Measurements from ENCODE around the gene NPAS3.

NPAS3 gene

DNA sequence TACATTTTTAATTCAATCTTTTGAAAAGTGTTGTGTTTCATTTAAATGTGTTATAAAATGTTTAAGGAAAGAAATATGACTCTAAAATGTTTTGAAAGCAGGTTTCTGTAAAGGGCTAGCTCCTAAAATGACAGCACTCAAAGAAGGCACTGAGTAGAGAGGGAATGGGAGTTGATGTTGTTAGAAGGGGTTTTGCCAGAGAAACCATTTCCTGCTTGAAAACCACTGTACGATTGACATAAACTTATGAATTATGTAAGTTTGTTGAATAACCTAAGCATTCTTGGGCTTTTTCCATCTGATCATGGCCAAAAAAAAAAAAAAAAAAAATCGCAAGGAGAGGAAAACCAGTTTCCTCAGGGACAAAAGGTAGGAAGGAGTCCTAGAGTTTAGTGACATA lies 778.2 kb downstream of the NPAS3 start:
- H3K9me3 Mint-ChIP-seq = peaks cover 5% of the 10 kb centered on the region
- no peaks in the 10 kb centered on the region for H3K27me3 Mint-ChIP-seq
- no peaks in the 10 kb centered on the region for H3K4me1 Mint-ChIP-seq
- no peak overlapping the region for H3K4me3 Mint-ChIP-seq
- DNase-seq (ENCODE audit: low spot score in 2 of 2) (no peak), ATAC-seq (replicated peaks; ENCODE audit: extremely low read depth, poor library complexity, severe bottlenecking) (no peak)
- no peak overlapping the region for H3K27ac Mint-ChIP-seq (ENCODE audit: low read depth)
- H3K36me3 Mint-ChIP-seq (ENCODE audit: insufficient read depth) = no peaks in the 10 kb centered on the region

- H3K27me3 Mint-ChIP-seq = no peaks in the 10 kb centered on the region
- DNase-seq (ENCODE audit: low spot score in 2 of 2) (no peak), ATAC-seq (replicated peaks; ENCODE audit: extremely low read depth, poor library complexity, severe bottlenecking) (no peak)
- no peaks in the 10 kb centered on the region for H3K36me3 Mint-ChIP-seq (ENCODE audit: insufficient read depth)
- H3K9me3 Mint-ChIP-seq = peaks cover 5% of the 10 kb centered on the region
- H3K4me1 Mint-ChIP-seq = no peaks in the 10 kb centered on the region
- no peak overlapping the region for H3K4me3 Mint-ChIP-seq
- no peak overlapping the region for H3K27ac Mint-ChIP-seq (ENCODE audit: low read depth)
These were observed 779.2 kb downstream of the NPAS3 start for GRCh38 chr14:33717866-33718265.

DNA sequence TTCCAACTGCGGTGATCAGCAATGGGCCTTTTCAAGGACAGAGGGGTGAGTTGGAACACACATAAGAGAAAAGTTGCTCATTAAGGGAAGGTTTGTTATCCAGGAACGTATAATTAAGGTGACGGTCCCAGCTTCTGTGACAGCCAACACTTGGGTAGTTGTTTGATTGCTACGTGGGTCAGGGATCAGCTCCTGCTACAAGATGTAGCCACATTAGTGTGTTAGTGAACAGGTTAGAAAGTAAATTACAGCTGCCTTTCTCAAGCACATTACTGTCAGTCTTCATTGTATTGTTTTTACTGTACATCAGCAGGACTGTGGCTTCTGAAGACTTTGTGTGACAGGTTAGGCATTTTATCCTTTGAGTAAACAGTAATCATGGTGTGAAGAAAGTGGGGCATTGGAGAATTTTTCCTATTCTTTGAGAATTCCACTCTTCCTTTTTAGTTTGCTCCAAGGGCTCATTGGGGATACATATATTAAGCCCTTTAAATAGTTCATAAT lies 781.7 kb downstream of the NPAS3 start:
- Mint-ChIP-seq H3K27me3 (no peaks in the 10 kb centered on the region), H3K4me1 (no peaks in the 10 kb centered on the region), H3K4me3 (no peak overlapping the region), H3K27ac (ENCODE audit: low read depth) (no peak overlapping the region), H3K36me3 (ENCODE audit: insufficient read depth) (no peaks in the 10 kb centered on the region), H3K9me3 (peaks cover 5% of the 10 kb centered on the region)
- no peak for DNase-seq (ENCODE audit: low spot score in 2 of 2)
- no peak for ATAC-seq (replicated peaks; ENCODE audit: extremely low read depth, poor library complexity, severe bottlenecking)

- Mint-ChIP-seq H3K36me3 (ENCODE audit: insufficient read depth) (no peaks in the 10 kb centered on the region), H3K4me3 (no peak overlapping the region), H3K27me3 (no peaks in the 10 kb centered on the region), H3K4me1 (no peaks in the 10 kb centered on the region), H3K27ac (ENCODE audit: low read depth) (no peak overlapping the region), H3K9me3 (no peaks in the 10 kb centered on the region)
- ATAC-seq (replicated peaks; ENCODE audit: extremely low read depth, poor library complexity, severe bottlenecking) = no peak
- no peak for DNase-seq (ENCODE audit: low spot score in 2 of 2)
These were observed 788.0 kb downstream of the NPAS3 start for GRCh38 chr14:33726685-33727084.

GRCh38 chr14:33727606-33728005 lies 788.9 kb downstream of the NPAS3 start:
- H3K27ac Mint-ChIP-seq (ENCODE audit: low read depth) = no peak overlapping the region
- H3K4me3 Mint-ChIP-seq = no peak overlapping the region
- H3K27me3 Mint-ChIP-seq = no peaks in the 10 kb centered on the region
- H3K4me1 Mint-ChIP-seq = no peaks in the 10 kb centered on the region
- DNase-seq (ENCODE audit: low spot score in 2 of 2) (no peak), ATAC-seq (replicated peaks; ENCODE audit: extremely low read depth, poor library complexity, severe bottlenecking) (no peak)
- H3K36me3 Mint-ChIP-seq (ENCODE audit: insufficient read depth) = no peaks in the 10 kb centered on the region
- peaks cover 4% of the 10 kb centered on the region for H3K9me3 Mint-ChIP-seq

DNA sequence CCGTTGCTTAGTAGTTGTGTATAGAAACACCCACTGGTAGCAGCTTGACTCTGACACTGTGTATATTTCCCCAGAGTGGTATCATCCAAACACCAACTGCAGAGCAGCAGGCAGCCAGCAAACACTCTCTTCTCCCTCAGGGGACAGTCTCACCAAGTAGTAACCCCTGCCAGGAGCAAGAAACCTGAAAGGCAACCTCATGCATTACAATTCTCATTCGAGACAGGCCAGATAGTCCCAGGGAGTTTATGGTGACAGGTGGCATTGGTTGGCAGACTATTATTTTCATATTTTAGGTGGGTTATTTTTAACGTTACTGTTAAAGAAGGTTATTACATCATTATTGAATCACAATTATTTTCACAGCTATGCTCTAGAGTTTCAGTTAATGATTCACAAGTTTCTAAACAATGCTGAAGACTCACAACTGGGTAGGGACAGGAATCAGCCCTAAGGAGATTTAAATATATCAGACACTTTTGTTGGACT lies 789.4 kb downstream of the NPAS3 start:
- Mint-ChIP-seq H3K27me3 (no peaks in the 10 kb centered on the region), H3K4me3 (no peak overlapping the region), H3K36me3 (ENCODE audit: insufficient read depth) (no peaks in the 10 kb centered on the region), H3K27ac (ENCODE audit: low read depth) (no peak overlapping the region), H3K9me3 (peaks cover 4% of the 10 kb centered on the region), H3K4me1 (no peaks in the 10 kb centered on the region)
- ATAC-seq (replicated peaks; ENCODE audit: extremely low read depth, poor library complexity, severe bottlenecking) (no peak), DNase-seq (ENCODE audit: low spot score in 2 of 2) (no peak)

DNA sequence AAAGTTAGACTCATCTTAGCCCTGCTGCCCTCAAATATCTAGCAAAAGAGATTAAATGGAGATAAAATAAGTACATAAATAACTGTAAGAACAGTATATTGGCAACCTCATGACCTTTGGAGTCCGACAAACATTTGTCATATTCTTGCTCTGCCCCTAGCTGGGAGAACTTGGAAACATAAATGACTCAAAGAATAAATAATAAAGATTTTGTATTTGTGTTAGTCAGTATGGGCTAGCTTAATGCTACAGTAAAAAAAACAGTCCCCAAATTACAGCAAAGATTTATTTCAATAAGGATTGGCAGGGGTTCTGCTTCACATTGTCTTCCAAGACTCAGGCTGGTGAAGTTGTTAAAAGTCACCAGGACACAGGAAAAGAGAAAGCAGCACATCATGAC lies 791.5 kb downstream of the NPAS3 start:
- no peak overlapping the region for H3K27ac Mint-ChIP-seq (ENCODE audit: low read depth)
- no peak for ATAC-seq (replicated peaks; ENCODE audit: extremely low read depth, poor library complexity, severe bottlenecking)
- H3K9me3 Mint-ChIP-seq = peaks cover 4% of the 10 kb centered on the region
- no peaks in the 10 kb centered on the region for H3K4me1 Mint-ChIP-seq
- DNase-seq (ENCODE audit: low spot score in 2 of 2) = no peak
- H3K4me3 Mint-ChIP-seq = no peak overlapping the region
- H3K27me3 Mint-ChIP-seq = no peaks in the 10 kb centered on the region
- no peaks in the 10 kb centered on the region for H3K36me3 Mint-ChIP-seq (ENCODE audit: insufficient read depth)

DNA sequence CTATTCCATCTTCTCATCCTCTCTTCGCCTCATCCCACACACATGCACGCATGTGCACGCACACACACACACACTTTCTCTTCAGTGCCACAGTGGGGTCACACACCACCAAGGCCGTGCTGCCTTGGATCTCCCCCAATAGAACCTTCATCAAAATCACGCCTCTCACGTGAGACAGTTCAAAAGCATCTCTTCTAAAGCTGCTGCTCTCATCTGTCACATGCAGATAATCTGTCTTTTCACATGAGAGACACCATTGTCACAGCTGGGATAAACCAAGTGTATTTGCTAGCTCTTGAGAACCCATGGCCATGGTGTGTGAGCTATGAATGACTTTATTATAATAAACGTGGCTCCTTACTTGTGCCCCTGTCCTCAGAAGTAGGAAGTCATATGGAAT lies 793.5 kb downstream of the NPAS3 start:
- DNase-seq (ENCODE audit: low spot score in 2 of 2) (no peak), ATAC-seq (replicated peaks; ENCODE audit: extremely low read depth, poor library complexity, severe bottlenecking) (no peak)
- H3K4me3 Mint-ChIP-seq = no peak overlapping the region
- no peaks in the 10 kb centered on the region for H3K27me3 Mint-ChIP-seq
- no peaks in the 10 kb centered on the region for H3K4me1 Mint-ChIP-seq
- H3K27ac Mint-ChIP-seq (ENCODE audit: low read depth) = no peak overlapping the region
- peaks cover 4% of the 10 kb centered on the region for H3K9me3 Mint-ChIP-seq
- H3K36me3 Mint-ChIP-seq (ENCODE audit: insufficient read depth) = no peaks in the 10 kb centered on the region

- Mint-ChIP-seq H3K27me3 (no peaks in the 10 kb centered on the region), H3K36me3 (ENCODE audit: insufficient read depth) (no peaks in the 10 kb centered on the region), H3K4me1 (no peaks in the 10 kb centered on the region), H3K4me3 (no peak overlapping the region), H3K27ac (ENCODE audit: low read depth) (no peak overlapping the region), H3K9me3 (peaks cover 10% of the 10 kb centered on the region)
- ATAC-seq (replicated peaks; ENCODE audit: extremely low read depth, poor library complexity, severe bottlenecking) = no peak
- DNase-seq (ENCODE audit: low spot score in 2 of 2) = no peak
These were observed 794.6 kb downstream of the NPAS3 start for GRCh38 chr14:33733310-33733709.

- ATAC-seq (replicated peaks; ENCODE audit: extremely low read depth, poor library complexity, severe bottlenecking) = no peak
- no peaks in the 10 kb centered on the region for H3K36me3 Mint-ChIP-seq (ENCODE audit: insufficient read depth)
- H3K27me3 Mint-ChIP-seq = no peaks in the 10 kb centered on the region
- H3K4me3 Mint-ChIP-seq = no peak overlapping the region
- H3K27ac Mint-ChIP-seq (ENCODE audit: low read depth) = no peak overlapping the region
- no peak for DNase-seq (ENCODE audit: low spot score in 2 of 2)
- H3K9me3 Mint-ChIP-seq = peaks cover 10% of the 10 kb centered on the region
- H3K4me1 Mint-ChIP-seq = no peaks in the 10 kb centered on the region
These were observed 795.0 kb downstream of the NPAS3 start for GRCh38 chr14:33733721-33734120.

GRCh38 chr14:33734387-33734786 lies 795.7 kb downstream of the NPAS3 start:
- peaks cover 10% of the 10 kb centered on the region for H3K9me3 Mint-ChIP-seq
- no peak overlapping the region for H3K4me3 Mint-ChIP-seq
- H3K27ac Mint-ChIP-seq (ENCODE audit: low read depth) = no peak overlapping the region
- ATAC-seq (replicated peaks; ENCODE audit: extremely low read depth, poor library complexity, severe bottlenecking) (no peak), DNase-seq (ENCODE audit: low spot score in 2 of 2) (no peak)
- no peaks in the 10 kb centered on the region for H3K4me1 Mint-ChIP-seq
- no peaks in the 10 kb centered on the region for H3K27me3 Mint-ChIP-seq
- H3K36me3 Mint-ChIP-seq (ENCODE audit: insufficient read depth) = no peaks in the 10 kb centered on the region

DNA sequence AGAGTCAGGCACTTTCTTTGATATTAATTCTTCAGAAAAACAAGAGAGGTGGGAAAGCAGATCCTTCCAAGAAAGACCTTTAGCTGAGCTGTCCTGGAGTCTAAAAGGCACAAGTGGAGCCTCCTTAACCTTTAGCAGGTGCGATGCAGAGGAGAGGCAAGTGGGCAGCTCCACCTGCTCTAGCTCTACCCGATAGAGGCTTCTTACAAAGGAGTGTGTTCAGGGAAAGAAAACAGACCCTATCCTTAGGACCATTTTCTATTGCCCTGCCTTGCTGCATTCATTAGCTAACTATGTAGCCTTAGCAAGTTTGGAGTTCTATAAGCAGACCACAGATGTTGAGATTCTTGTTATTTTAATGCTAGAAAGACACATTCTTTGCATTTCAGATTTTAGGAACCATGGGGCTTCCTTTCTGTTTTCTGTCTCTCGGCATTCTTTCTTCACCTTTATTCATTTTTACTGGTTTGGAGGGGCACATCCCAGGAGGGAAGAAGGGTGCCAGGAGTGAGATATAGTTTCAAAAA lies 797.7 kb downstream of the NPAS3 start:
- ATAC-seq (replicated peaks; ENCODE audit: extremely low read depth, poor library complexity, severe bottlenecking) (no peak), DNase-seq (ENCODE audit: low spot score in 2 of 2) (no peak)
- Mint-ChIP-seq H3K4me1 (no peaks in the 10 kb centered on the region), H3K27me3 (no peaks in the 10 kb centered on the region), H3K36me3 (ENCODE audit: insufficient read depth) (no peaks in the 10 kb centered on the region), H3K27ac (ENCODE audit: low read depth) (no peak overlapping the region), H3K4me3 (no peak overlapping the region), H3K9me3 (peaks cover 10% of the 10 kb centered on the region)

- DNase-seq (ENCODE audit: low spot score in 2 of 2) = no peak
- Mint-ChIP-seq H3K4me1 (no peaks in the 10 kb centered on the region), H3K4me3 (no peak overlapping the region), H3K27me3 (no peaks in the 10 kb centered on the region), H3K27ac (ENCODE audit: low read depth) (no peak overlapping the region), H3K9me3 (peaks cover 9% of the 10 kb centered on the region), H3K36me3 (ENCODE audit: insufficient read depth) (no peaks in the 10 kb centered on the region)
- no peak for ATAC-seq (replicated peaks; ENCODE audit: extremely low read depth, poor library complexity, severe bottlenecking)
These were observed 798.3 kb downstream of the NPAS3 start for GRCh38 chr14:33736979-33737378.

Data from central memory CD8-positive, alpha-beta T cell (primary cell).